ENCODE data around the gene BEGAIN.

Gene BEGAIN

DNA sequence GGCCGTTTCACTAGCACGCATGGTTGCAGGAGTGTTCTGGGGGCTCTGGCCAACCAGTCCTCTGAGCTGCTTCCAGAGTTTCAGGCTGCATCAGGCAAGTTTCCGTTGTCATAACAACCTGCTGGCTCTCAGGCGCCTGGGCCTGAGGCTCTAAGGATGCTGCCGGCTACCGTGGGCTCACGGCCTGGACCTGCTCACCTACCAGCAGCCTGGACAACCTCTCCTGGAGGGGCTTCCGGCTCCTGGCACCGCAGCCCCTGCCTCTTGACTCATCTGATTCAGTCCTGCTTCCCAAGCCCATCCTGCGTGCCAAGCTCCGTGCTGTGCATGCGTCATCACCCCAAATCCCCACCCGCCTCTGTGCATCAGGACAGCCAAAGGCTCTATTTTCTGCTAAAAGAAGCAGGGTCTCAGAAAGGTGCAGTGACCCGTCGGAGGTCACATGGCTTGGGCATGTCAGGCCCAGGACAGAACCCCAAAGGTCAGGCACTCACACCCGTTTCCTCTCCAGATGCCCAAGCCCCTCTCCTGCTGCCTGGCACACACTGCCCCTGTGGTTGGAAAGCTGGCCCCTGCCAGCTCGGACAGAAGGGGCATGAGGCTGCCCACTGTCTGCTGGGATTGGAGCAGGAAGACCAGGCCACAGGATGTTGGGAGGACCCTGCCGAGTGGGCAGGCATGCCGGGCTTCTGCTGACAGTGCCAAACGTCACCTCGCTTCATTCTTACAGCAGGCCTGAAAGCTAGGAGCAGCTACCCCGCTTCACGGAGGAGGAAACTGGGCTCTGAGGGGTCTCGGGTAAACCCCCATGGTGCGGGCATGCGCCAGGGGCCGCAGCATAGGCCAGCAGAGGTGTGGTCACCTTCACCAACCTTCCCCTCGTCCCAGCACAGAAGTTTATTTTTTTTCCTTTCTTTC lies 5.7 kb downstream of the BEGAIN start:
- DNase-seq, result no peak

DNA sequence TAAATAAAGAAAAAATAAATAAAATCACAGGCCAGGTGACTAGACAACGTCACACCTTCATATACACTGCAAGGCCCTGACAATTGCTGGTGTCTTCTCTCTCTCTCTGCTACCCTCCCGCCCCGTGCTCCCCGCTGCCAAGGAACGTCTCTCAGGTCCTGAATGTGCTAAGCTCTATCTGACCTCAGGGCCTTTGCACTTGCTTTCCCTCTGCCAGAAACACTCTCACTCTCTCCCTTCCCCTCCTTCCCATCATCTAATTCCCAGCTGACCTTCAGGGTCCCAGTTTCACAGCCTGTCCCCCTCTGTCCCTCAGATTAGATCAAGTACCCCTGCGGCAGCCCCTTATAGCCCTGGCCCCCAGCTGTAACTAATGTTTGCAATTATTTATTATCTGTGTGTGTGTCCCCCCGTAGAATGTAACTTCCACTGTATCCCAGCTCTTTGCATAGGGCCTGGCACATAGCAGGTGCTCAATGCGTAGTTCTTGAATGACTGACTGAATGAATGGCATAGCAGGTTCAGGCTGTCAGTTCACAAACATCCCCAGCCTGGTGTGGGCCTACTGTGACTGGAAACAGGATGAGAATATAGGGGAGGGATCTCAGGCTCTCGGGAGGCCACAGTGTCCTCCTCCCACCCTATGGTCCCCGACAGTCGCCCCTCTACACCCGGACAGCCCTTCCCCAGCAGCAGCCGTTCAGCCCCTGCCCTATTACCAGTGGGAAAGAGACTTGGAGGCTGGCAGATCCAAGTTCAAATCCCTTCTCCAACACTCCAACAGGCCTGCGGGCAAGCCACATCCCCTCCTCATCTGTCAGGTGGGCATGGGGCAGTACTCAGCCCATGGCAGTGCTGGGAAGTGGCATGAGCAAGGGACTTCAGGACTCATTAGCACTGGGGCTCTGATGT lies 6.6 kb downstream of the BEGAIN start:
- DNase-seq, result no peak

DNA sequence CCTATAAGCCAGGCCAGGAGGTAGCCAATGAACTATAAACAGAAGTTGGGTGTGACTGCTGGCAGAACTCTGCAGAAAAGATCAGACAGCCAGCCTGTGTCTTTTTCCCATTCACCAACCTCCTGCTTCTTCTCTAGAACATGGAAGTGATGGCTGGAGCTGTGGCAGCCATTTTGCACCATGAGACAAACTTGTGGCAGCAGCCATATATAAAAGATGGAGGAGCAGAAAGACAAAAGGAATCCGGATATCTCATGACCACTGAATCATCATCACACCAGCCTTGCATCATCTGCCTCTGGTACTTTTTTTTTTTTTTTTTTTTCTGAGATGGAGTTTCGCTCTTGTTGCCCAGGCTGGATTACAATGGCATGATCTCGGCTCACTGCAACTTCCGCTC lies 8.7 kb downstream of the BEGAIN start:
- no peak for DNase-seq

DNA sequence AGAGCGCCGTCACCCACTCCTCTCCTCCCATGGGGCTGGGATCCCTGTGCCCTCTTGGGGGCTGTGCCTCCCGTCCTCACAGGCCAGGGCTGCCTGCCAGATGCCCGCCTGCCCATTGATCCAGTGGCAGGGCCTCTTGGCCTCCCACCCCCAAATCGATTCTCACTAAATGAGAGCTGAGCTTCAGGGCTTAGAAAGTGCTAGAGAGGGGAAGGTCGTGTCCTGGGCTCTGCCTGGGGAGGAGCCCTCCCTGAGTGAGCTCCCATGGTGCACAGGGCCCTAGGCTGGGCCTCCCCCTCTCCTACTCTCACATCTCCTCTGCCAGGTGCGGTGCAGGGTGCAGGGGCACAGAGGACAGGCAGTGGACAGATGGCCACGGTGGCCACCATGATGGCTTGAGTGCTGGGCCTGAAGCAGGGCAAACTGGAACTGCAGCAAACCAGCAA lies 9.2 kb downstream of the BEGAIN start:
- no peak for DNase-seq

DNA sequence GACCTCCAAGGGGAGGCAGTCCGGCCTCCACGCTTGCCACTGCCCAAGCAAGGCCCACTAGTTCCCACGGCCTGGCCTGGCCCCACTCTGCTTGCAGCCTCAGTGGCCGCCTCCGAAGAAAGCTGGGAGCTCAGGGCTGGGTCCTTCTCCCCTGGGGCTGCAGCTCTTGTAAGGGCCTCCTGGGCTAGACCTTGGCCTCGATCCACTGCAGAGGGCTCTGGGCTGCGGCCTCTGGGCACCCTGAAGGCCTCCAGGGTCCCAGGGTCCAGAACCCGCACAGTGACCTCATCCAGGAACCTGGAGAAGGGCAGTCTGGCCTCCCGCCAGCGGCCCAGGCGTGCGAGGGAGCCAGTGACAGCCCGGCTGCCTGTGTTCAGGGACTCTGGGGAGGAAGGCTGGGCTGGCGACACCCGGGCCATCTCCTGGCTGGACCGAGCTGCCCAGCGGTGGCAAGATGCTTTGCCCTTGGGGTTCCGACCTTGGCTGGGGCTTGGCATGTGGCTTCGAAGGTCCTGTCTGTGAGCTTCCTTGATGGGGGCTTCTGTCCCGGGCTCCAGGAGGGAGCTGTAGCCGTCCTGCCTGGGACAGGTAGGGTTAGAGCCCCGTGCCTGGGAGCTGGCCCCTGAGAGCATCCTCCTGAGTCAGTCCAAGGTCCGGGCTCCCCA lies 9.8 kb downstream of the BEGAIN start:
- no peak for DNase-seq

DNA sequence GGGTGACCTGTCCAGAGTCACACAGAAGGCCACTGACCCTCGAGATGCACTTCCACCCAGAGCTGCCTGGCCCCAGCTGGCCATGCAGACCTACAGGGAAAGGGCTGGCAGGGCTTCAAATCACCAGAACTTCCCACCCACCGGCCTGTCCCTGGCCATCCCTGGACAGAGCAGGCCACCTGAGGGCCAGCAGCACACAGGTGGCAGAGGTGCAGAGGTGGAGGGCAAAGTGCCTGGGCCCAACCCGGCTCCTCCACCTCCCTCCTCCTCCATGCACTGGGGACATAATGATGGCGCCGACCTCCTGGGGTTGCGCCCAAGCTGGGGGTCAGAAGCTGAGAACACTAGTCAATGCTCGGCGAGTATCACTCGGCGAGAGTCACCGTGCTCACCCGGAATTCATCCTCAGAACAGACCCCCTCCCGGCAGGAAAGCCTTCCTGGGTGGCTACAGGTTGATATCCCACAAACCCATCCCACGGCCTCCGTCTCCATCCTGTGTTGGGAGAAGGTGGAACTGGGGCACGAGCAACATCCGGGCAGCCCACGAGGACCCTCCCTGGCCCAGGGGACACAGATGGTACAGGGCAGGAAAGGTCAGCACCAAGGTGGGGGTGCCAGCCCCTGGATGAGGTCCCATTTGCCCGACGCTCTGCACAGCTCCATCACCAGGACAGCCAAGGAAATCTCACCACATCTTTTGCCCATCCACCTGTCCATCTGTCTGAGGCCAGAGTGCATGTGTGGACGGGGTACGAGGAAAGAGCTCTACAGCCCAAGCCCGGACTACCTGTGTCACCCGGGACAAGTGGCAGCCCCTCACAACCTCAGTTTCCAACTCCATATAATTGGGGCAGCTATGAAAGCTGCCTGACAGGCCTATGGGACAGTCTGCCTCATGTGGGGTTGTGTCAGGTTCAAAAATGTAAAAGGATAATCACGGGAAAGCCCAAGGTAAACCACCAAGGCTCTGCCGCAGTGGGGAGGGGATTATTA lies 10.8 kb downstream of the BEGAIN start:
- no peak for DNase-seq

DNA sequence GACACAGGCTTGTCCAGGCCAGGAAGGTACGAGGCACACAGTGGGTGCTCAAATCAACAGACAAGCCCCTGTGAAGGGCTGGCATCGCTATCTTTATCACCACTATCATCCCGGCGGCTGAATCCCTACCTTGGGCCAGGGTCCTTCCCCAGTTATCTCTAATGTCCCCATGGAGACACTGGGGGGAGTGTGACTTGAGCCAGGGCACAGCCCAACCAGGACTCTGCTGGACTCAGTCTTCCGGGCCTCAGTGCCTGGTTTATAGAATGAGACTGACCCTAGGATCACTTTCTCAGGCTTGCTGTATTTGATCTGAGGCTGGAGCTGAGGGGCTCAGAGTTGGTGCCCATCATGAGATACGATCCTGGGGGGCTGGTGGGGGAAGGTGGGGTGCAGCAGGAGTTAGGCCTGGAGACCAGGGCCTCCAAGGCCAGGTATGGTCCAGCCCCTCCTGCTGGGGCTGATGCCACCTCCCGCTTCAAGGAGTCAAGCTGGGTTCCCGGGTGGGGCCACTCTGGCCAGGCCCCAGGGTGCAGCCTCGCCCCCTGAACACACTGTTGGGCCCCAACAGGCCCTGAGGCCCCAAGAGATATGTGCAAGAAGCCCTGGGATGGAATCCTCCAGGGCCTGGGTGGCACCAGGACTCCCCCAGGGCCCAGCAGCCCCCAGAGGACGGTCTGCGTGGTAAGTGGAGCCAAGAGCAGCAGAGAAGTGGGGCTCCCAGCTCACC lies 11.8 kb downstream of the BEGAIN start:
- no peak for DNase-seq

DNA sequence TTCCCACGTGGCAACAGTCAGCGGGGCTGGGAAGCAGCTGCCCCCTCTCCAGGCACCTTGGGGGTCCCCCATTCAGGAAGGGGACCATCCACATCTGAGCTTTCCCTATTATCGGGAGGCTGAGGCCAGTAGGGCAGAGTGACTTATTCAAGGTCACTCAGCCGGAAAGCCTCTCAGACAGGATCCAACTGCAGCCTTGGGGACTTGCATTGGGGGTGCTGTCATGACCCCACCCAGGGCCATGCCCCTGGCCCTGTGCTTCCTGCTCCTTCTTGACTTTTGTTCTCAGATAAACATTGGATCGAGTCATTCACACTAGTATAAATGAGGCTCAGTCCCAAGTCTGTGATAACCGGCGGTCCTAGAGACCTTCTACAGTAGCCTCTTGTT lies 12.6 kb downstream of the BEGAIN start:
- DNase-seq, result no peak

DNA sequence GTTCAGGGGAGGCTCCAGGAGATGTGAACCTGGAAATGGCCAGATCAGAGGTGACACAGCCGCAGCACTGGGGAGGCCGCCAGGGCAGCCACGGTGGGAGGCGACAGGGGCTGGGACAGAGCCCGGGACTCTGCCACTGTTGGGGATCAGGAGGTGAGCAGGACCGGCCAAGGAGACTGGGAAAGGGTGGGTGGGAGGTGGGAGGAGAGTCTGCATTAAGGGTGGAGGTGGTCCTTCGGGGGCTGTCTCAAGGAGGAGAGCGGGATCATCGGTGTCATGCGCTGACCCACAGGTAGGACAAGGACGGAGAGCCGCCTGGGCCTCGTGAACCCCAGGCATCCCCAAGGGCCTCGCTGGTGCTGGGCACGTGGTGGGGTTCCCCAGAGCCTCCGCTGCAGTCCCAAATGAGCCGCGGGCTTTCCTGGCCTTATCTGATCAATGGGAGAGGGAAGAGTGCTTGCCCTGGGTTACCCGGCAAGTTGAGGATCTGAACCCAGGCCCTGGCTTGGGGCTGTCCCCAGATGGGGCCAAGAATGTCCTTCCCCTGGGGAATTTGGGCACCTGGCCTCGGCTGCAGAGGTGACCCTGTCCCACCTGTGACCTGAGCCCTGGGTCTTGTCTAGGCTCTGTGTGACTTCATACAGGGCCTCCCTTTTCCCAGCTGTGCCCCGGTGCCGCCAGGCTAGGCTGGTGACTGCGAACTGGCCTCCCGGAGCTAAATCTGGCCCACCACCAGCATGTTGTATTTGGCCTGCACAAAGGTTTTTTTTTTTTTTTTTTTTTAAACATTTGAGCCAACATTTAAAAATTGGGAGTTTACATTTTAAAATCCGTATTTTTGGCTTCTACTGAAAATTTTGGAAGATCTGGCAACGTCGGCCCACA lies 13.2 kb downstream of the BEGAIN start:
- no peak for DNase-seq

DNA sequence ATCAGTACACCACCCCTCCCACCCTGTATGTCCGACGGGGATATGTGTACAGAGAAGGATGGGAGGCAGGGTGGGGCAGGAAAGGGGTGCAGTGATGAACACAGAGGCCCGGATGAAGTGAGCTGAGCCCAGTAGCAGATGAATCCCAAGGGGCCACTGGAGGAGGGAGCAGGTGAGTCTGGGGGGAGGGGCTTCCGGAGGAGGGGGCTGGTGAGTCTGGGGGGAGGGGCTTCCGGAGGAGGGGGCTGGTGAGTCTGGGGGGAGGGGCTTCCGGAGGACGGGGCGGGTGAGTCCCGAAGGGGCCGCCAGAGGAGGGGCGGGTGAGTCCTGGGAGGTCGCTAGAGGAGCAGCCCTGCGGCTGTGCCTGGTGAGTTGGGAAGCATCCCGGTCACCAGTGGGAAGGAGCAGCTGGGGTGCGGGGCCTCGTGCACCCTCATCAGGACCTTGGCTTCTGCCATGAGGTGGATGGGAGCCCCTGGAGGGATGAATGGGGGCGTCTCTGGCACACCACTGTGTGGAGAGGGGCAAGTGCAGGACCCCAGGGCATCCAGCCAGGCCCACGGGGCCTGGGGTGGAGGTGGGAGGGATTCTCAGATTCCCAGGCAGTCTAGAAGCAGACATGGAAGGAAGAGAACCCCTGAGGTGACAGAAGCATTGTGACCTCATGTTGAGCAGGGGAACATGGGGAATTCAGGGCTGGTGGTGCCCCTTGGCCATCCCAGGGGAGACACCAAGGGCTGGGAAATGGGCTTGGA lies 14.0 kb downstream of the BEGAIN start:
- DNase-seq, result no peak

DNA sequence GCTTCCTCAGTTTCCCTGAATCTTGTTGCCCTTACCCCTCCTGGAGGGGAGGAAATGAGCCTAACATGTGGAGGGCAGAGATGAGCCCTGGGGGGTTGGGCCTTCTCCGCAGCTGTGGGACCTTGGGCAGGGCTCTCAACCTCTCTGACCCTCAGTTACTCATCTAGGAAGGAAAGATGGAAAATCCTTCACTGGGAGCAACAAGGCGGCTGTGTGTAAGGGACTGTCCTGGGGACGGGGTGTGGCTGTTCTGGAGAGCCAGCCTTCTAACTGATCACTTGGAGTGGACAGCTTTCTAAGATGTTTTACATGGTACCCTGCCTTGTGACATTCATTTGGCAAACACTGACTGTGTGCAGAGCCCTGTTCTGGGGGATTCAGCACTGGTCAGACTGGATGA lies 14.7 kb downstream of the BEGAIN start:
- no peak for DNase-seq

DNA sequence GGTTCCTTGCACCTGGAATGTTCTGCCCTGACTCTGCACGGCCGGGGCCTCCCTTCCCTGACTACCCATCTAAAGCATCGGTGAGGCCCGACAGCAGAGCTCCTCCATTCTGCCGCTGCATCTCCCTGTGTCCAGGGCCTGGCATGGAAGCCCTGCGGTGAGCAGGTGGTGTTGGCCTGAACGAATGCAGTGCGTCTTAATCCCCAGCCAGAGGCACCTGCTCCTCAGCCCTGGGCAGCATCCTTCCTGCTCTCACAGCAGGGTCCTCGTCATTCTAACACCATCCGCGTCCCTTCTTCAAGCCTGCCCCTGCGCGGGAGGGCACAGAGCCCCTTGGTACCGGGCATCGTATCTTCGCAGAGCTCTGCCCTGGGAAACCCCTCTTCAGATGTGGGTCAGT lies 15.4 kb downstream of the BEGAIN start:
- DNase-seq, result no peak

DNA sequence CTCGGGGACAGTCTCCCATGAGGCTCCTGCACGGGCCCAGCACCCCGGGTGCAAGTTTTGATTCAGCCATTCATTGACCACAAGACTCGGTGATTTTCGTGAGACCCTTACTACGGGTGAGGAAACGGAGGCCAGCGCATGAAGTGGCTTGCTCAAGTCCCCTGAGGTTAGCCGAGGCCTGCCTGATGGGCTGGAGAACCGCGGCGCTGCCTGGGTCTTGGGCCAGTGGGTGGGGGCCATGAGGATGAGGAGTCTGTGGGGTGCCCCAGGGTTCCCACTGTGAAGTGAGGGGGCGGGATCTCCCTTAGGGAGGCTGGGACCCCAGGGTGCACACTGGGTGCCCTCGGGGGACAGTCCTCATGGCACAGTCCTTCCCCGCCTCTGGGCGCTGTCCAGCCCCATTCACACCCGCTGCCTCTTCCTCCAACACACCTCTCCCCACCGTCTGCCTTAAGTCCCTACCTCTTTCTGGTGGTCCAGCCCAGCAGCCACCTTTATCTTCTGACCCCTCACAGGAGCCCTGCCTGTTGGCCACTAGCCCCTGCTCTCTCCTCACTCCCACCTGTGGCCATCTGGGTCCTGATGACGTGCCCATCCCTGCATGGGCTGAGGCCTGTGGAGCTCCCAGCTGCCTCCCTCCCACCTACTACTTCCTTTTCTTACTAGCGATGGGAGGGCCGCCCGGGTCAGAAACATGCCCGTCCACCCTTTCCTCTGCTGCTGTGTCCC lies 16.3 kb downstream of the BEGAIN start:
- DNase-seq, result no peak

DNA sequence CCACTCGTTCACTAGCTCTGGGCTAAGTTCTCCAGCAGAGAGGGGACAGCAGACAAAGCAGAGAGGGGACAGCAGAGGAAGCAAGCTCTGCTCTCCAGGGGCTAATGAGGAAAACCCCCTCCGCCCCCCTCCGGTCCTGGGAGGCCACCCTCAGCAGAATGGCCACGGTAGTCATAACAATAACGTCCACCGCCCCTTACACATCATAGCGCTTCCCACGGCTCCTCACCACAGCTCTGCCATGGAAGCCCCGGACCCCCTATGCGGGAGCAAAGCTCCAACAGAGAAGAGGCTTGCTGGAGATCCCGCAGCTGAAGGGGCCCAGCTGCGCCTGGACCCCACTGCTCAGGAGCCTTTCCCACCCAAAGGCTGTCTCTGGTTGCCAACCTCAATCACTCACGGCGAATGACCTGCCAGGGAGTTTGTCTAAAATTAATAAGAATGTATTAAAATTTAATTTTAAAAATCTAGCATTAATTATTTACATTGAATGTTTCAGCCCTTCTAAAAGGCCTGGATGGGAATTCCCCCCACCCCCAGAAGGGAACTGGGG lies 17.4 kb downstream of the BEGAIN start:
- DNase-seq, result no peak

DNA sequence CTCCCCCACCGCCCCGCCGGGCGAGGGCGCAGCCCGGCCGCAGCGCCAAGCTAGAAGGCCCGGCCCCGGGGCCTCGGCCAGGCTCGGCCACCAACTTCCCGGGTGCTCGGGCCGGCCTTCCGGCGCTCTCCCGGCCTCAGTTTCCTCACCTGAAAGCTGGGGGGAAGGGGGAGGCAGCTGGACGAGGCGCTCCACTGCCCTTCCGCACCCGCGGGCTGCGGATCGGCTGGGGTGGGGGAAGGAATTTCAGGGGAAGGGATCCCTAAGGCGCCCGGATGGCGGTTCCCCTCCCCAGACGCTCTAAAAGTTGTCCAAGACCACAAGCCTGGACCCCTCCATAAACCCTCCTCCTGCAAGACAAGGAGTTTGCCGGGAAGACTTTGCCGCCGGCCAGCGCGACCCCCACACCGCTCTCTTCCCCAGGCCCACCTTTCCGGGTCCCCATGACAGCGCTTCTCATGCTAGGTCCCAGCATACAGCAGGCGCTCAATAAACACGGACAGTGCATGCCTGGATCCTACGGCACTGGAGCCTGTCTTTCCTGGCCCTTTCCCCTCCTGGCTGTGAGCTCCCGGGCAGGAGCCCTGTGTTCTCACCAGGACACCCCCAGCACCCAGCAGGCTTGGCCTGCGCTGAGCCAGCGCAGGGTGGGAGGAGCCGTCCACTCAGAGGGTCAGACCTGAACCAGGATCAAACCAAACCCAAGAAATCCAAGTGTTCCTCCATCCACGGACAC lies 18.1 kb downstream of the BEGAIN start:
- DNase-seq, result no peak

DNA sequence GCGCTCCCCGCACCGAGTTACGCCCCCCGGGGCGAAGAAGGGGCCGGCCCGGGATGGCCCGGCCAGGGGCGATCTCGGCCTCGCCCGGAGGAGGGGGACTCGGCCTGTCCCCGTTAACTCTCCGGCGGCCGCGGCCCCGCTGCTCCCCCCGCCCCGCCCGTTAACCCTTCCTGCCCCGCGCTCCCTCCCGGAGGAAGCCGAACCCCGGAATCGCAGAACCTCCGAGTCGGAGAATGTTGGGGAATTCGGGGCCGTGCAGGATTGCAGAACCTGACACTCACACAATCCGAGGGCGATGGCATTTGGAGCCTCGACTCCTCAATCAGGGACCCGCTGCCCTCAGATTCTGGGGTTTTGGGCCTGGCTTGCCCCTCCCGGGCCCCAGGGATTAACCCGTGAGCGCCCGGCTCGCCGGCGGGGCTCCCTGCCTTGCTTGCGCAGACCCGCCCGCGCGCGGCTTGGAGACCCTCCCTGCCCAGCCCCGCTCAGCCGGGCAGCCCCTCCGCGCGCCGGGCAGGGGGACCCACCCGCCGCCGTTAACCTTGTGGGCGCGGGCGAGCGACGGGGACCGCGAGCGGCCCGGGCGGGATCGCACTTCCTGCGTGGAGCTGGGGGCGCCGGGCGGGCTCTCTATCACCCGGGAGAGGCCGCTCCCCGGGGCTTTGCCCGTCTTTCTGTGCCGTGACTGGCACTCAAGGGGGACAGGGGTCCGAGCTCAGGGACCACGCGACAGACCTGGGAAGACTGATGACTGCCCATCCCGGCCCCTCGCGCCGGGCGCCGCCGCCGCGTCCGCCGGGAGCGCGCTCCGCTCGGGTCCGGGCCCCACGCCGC lies 18.8 kb downstream of the BEGAIN start:
- no peak for DNase-seq

DNA sequence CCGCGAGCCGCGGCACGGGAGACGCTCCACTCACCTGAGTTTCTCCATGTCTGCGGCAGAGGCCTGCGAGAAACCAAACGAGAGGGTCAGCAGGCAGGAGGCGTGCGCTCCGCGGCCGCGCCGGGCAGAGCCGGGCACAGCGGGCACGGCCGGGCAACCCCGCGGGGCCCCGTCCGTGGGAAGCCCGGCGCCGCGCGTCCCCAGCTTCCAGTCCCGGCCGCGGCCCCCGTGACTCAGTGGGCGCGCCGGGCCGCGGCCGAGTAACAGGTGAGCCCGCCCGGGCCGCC lies 19.4 kb downstream of the BEGAIN start:
- DNase-seq, result no peak

All from NCI-H510A (cell line).